Astrocyte (in vitro differentiated cells and primary cell): ENCODE data around the gene SAMD10. TPM values are rescaled to one million over a fixed set of nuclear protein-coding genes. Genes with fewer than 3 reads are reported as not detected.

Experiments used
- DNase-seq: peaks from one replicate; pipeline ENCODE4 v3.0.0-alpha.2; 2010; ENCODE audit warnings: low read depth
- FAIRE-seq: peaks from 2 replicates; lab custom pipeline; 2011; peaks lifted over from hg19 to GRCh38; lab: Jason Lieb, UNC
- H2AFZ ChIP-seq: 2 replicates; pipeline ENCODE4 v1.6.0; 2012; ENCODE audit warnings: low read depth, low read length, inconsistent platforms
- H3K27ac ChIP-seq: 2 replicates; pipeline ENCODE4 v1.5.1; 2011; ENCODE audit warnings: low read depth, low read length, inconsistent platforms
- H3K27me3 ChIP-seq: 2 replicates; pipeline ENCODE4 v1.6.0; 2011; ENCODE audit warnings: low read length, inconsistent platforms; ENCODE audit not compliant: insufficient read depth
- H3K36me3 ChIP-seq: 2 replicates; pipeline ENCODE4 v1.5.1; 2011; ENCODE audit warnings: low read length, inconsistent platforms; ENCODE audit not compliant: insufficient read depth
- H3K4me1 ChIP-seq: 2 replicates; pipeline ENCODE4 v1.5.1; 2011; ENCODE audit warnings: low read length, inconsistent platforms; ENCODE audit not compliant: insufficient read depth
- H3K4me2 ChIP-seq: 2 replicates; pipeline ENCODE4 v1.6.0; 2012; ENCODE audit warnings: low read length, inconsistent platforms
- H3K4me3 ChIP-seq: 2 replicates; pipeline ENCODE4 v1.5.1; 2011; ENCODE audit warnings: low read depth, mild to moderate bottlenecking, low read length, inconsistent platforms; ENCODE audit not compliant: insufficient read depth
- H3K79me2 ChIP-seq: 2 replicates; pipeline ENCODE4 v1.6.0; 2012; ENCODE audit warnings: mild to moderate bottlenecking, low read length, inconsistent platforms; ENCODE audit not compliant: insufficient read depth
- H3K9ac ChIP-seq: 2 replicates; pipeline ENCODE4 v1.6.0; 2012; ENCODE audit warnings: mild to moderate bottlenecking, low read length, inconsistent platforms
- H3K9me3 ChIP-seq: 2 replicates; pipeline ENCODE4 v1.5.1; 2012; ENCODE audit warnings: low read depth, mild to moderate bottlenecking, low read length, inconsistent platforms; ENCODE audit not compliant: insufficient read depth
- H4K20me1 ChIP-seq: 2 replicates; pipeline ENCODE4 v1.6.0; 2012; ENCODE audit warnings: low read length, inconsistent platforms; ENCODE audit not compliant: insufficient read depth
- H3K27ac Mint-ChIP-seq: one replicate; pipeline ENCODE4 v1.8.0; 2021; ENCODE audit warnings: mild to moderate bottlenecking, mixed read lengths; ENCODE audit not compliant: unreplicated experiment
- H3K27me3 Mint-ChIP-seq: one replicate; pipeline ENCODE4 v1.8.0; 2021; ENCODE audit warnings: low read depth, mixed read lengths; ENCODE audit not compliant: unreplicated experiment
- H3K36me3 Mint-ChIP-seq: one replicate; pipeline ENCODE4 v1.8.0; 2021; ENCODE audit warnings: low read depth, mixed read lengths; ENCODE audit not compliant: unreplicated experiment
- H3K4me1 Mint-ChIP-seq: one replicate; pipeline ENCODE4 v1.8.0; 2021; ENCODE audit warnings: low read depth, mixed read lengths; ENCODE audit not compliant: unreplicated experiment
- H3K4me3 Mint-ChIP-seq: one replicate; pipeline ENCODE4 v1.8.0; 2021; ENCODE audit warnings: mild to moderate bottlenecking, moderate library complexity, mixed read lengths; ENCODE audit not compliant: unreplicated experiment
- H3K9me3 Mint-ChIP-seq: one replicate; pipeline ENCODE4 v1.8.0; 2021; ENCODE audit warnings: mild to moderate bottlenecking, mixed read lengths; ENCODE audit not compliant: unreplicated experiment
- EZH2 ChIP-seq: IDR thresholded peaks from 2 replicates; pipeline ENCODE4 v1.6.1; 2012; ENCODE audit warnings: mild to moderate bottlenecking, low read length, inconsistent platforms; ENCODE audit not compliant: insufficient read depth
- total RNA-seq: library from RNA; stranded (reverse); gene quantifications from 2 replicates; pipeline ENCODE4 v1.2.1, GENCODE V29; 2021
- TF ChIP-seq, protein P1 (sequence below): IDR thresholded peaks from 2 replicates; pipeline ENCODE4 v1.5.1; 2011; ENCODE audit warnings: low read depth, mild to moderate bottlenecking, inconsistent platforms, low read length, moderate library complexity; ENCODE audit not compliant: insufficient read depth

SAMD10 gene
- total RNA-seq, 1 donor from 2014 or later = 4.3 TPM

DNA sequence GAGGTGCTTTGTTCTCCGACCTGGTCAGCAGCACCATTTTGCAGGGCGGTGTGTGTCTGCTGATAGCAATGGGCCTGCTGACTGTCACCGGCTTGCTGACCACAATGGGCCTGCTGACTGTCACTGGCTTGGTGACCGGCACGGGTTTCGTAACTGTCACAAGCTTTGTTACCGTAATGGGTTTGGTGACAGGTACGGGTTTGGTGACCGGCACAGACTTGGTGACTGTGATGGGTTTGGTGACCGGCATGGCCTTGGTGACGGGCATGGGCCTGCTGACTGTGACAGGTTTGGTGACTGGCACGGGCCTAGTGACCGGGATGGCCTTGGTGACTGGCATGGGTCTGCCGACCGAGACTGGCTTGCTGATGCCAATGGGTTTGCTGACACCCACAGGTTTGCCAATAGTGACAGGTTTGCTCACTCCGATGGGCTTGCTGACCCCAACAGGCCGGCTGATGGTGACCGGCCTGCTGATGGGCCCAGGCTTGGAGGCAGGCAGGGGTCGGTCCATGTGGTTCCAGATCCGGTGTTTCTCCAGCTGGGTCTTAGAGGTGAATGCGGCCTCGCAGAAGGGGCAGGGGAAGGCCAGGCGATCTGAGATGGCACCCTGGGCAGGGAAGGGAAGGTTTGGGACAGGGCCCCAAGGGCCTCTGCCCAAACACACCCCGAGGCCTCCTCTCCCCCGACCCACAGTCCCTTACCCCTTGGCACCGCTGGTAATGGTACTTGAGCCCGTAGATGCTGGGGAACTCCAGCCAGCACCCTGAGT is 13.1 kb downstream of the SAMD10 start:
- H3K4me3 ChIP-seq = no peak overlapping the region

DNA sequence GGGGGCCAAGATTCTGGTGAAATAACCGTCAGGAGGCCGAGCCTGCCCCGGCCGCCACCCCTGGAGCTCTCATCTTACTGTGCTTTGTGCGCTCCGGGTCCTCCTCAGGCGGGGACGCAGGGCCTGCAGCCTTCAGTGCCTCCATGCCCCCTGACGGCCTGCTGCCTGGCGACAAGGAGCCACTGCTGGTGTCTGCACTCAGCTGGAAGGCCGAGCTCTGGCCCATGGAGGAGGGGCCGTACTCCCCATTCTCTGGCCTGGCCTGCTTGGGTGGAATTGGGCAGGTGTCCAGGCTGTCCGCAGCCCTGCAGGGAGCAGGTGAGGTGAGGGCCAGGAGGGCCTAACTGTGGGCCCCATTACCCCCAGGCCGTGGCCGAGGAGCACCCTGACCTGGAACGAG is 15.0 kb downstream of the SAMD10 start:
- H3K36me3 Mint-ChIP-seq = peaks cover 2% of the 10 kb centered on the region

More for the DNA sequence above, 13.1 kb downstream of the SAMD10 start:
- Histone ChIP-seq H3K9me3 (peaks cover 39% of the 10 kb centered on the region), H3K4me1 (peaks cover 11% of the 10 kb centered on the region), H3K27me3 (no peaks in the 10 kb centered on the region), H4K20me1 (no peaks in the 10 kb centered on the region), H3K9ac (no peak overlapping the region), H2AFZ (no peak overlapping the region), H3K4me2 (no peak overlapping the region), H3K36me3 (peaks cover 7% of the 10 kb centered on the region), H3K27ac (no peak overlapping the region), H3K79me2 (peaks cover 24% of the 10 kb centered on the region)
- Mint-ChIP-seq H3K4me1 (peaks cover 2% of the 10 kb centered on the region), H3K27me3 (no peaks in the 10 kb centered on the region), H3K36me3 (peaks cover 2% of the 10 kb centered on the region), H3K27ac (no peak overlapping the region), H3K9me3 (no peaks in the 10 kb centered on the region), H3K4me3 (no peak overlapping the region)
- DNase-seq (no peak), FAIRE-seq (no peak)
- TF ChIP-seq EZH2 = no peak
- TF ChIP-seq, protein P1, sequence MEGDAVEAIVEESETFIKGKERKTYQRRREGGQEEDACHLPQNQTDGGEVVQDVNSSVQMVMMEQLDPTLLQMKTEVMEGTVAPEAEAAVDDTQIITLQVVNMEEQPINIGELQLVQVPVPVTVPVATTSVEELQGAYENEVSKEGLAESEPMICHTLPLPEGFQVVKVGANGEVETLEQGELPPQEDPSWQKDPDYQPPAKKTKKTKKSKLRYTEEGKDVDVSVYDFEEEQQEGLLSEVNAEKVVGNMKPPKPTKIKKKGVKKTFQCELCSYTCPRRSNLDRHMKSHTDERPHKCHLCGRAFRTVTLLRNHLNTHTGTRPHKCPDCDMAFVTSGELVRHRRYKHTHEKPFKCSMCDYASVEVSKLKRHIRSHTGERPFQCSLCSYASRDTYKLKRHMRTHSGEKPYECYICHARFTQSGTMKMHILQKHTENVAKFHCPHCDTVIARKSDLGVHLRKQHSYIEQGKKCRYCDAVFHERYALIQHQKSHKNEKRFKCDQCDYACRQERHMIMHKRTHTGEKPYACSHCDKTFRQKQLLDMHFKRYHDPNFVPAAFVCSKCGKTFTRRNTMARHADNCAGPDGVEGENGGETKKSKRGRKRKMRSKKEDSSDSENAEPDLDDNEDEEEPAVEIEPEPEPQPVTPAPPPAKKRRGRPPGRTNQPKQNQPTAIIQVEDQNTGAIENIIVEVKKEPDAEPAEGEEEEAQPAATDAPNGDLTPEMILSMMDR = no peak

More for the DNA sequence above, 15.0 kb downstream of the SAMD10 start:
- Histone ChIP-seq H3K4me2 (no peak overlapping the region), H3K36me3 (peaks cover 7% of the 10 kb centered on the region), H2AFZ (no peak overlapping the region), H3K79me2 (peaks cover 24% of the 10 kb centered on the region), H3K9me3 (peaks cover 39% of the 10 kb centered on the region), H3K4me1 (peaks cover 8% of the 10 kb centered on the region), H3K27me3 (no peaks in the 10 kb centered on the region), H3K27ac (no peak overlapping the region), H4K20me1 (no peaks in the 10 kb centered on the region), H3K4me3 (no peak overlapping the region), H3K9ac (no peak overlapping the region)
- no peak overlapping the region for H3K27ac Mint-ChIP-seq
- peaks cover 2% of the 10 kb centered on the region for H3K4me1 Mint-ChIP-seq
- TF ChIP-seq, protein P1 = no peak
- no peak for TF ChIP-seq EZH2
- no peak for FAIRE-seq
- DNase-seq = no peak
- no peaks in the 10 kb centered on the region for H3K27me3 Mint-ChIP-seq
- H3K9me3 Mint-ChIP-seq = no peaks in the 10 kb centered on the region
- no peak overlapping the region for H3K4me3 Mint-ChIP-seq
